Neuronal stem cell (in vitro differentiated cells): Measurements from ENCODE around the gene TLNRD1.

Experiments
- DNase-seq: peaks from one replicate; pipeline ENCODE4 v3.0.0-alpha.2; 2013; ENCODE audit warnings: low spot score
- H2AFZ ChIP-seq: one replicate; pipeline ENCODE4 v1.6.1; 2013; ENCODE audit warnings: mild to moderate bottlenecking, low read length, inconsistent platforms
- H2AK5ac ChIP-seq: 2 replicates; pipeline ENCODE4 v1.6.1; 2013; ENCODE audit warnings: low read depth, mild to moderate bottlenecking, inconsistent platforms, low read length, moderate library complexity, mixed read lengths
- H2BK120ac ChIP-seq: 2 replicates; pipeline ENCODE4 v1.6.1; 2013; ENCODE audit warnings: low read depth, mild to moderate bottlenecking, inconsistent platforms, low read length, moderate library complexity, mixed read lengths
- H2BK12ac ChIP-seq: one replicate; pipeline ENCODE4 v1.6.1; 2013; ENCODE audit warnings: low read length, inconsistent platforms
- H2BK15ac ChIP-seq: 2 replicates; pipeline ENCODE4 v1.6.1; 2013; ENCODE audit warnings: mild to moderate bottlenecking, low read length, inconsistent platforms, mixed read lengths
- H2BK5ac ChIP-seq: one replicate; pipeline ENCODE4 v1.6.1; 2013; ENCODE audit warnings: inconsistent platforms, mild to moderate bottlenecking, low read length, moderate library complexity
- H3K14ac ChIP-seq: one replicate; pipeline ENCODE4 v1.6.1; 2013; ENCODE audit warnings: low read length, inconsistent platforms
- H3K18ac ChIP-seq: 2 replicates; pipeline ENCODE4 v1.6.1; 2013; ENCODE audit warnings: low read length, inconsistent platforms
- H3K23ac ChIP-seq: 2 replicates; pipeline ENCODE4 v1.6.1; 2013; ENCODE audit warnings: low read depth, mild to moderate bottlenecking, mixed read lengths, low read length, inconsistent platforms; ENCODE audit not compliant: poor library complexity
- H3K27ac ChIP-seq: replicated peaks from 3 replicates; pipeline ENCODE4 v1.5.1; 2013; ENCODE audit warnings: low read length, inconsistent platforms
- H3K27me3 ChIP-seq, 3 experiments: 2 replicates each; pipeline ENCODE4 v1.6.1; 2013; ENCODE audit warnings: low read length in 3 of 3, mild to moderate bottlenecking in 2 of 3, inconsistent platforms in 1 of 3, low read depth in 1 of 3, mixed read lengths in 1 of 3, moderate library complexity in 1 of 3; ENCODE audit not compliant: control insufficient read depth in 3 of 3, insufficient read depth in 3 of 3
- H3K36me3 ChIP-seq, 2 donors: replicated peaks in 1 of 2; 2 replicates each; pipeline ENCODE4 v1.6.1; 2013; ENCODE audit warnings: low read length in 2 of 2; ENCODE audit not compliant: control insufficient read depth in 2 of 2, insufficient read depth in 2 of 2
- H3K4ac ChIP-seq: 2 replicates; pipeline ENCODE4 v1.6.1; 2013; ENCODE audit warnings: inconsistent platforms, mild to moderate bottlenecking, low read length, moderate library complexity
- H3K4me1 ChIP-seq, 2 donors: 1 replicate in 1 of 2; 2 replicates in 1 of 2; pipeline ENCODE4 v1.6.1; 2013; ENCODE audit warnings: low read length in 2 of 2, low read depth in 1 of 2; ENCODE audit not compliant: control insufficient read depth in 2 of 2, insufficient read depth in 1 of 2
- H3K4me2 ChIP-seq: one replicate; pipeline ENCODE4 v1.6.1; 2013; ENCODE audit warnings: mild to moderate bottlenecking, low read length, inconsistent platforms; ENCODE audit not compliant: insufficient read depth, poor library complexity, severe bottlenecking
- H3K4me3 ChIP-seq, 2 donors: 2 replicates each; pipeline ENCODE4 v1.5.1; 2013; ENCODE audit warnings: low read length in 2 of 2, mild to moderate bottlenecking in 2 of 2, inconsistent platforms in 1 of 2, moderate library complexity in 1 of 2
- H3K79me1 ChIP-seq: one replicate; pipeline ENCODE4 v1.6.1; 2013; ENCODE audit warnings: low read depth, mild to moderate bottlenecking, inconsistent platforms, low read length, moderate library complexity
- H3K9ac ChIP-seq: one replicate; pipeline ENCODE4 v1.6.1; 2013; ENCODE audit warnings: mild to moderate bottlenecking, low read depth, low read length, inconsistent platforms; ENCODE audit not compliant: poor library complexity
- H3K9me3 ChIP-seq, 2 donors: replicated peaks in 1 of 2; 2 replicates each; pipeline versions ENCODE3 to v1.6.1; 2013; ENCODE audit warnings: low read length in 2 of 2, mild to moderate bottlenecking in 2 of 2, inconsistent platforms in 1 of 2, low read depth in 1 of 2, mixed read lengths in 1 of 2, moderate library complexity in 1 of 2; ENCODE audit not compliant: control insufficient read depth in 2 of 2, insufficient read depth in 1 of 2
- H4K8ac ChIP-seq: one replicate; pipeline ENCODE4 v1.6.1; 2013; ENCODE audit warnings: low read depth, mild to moderate bottlenecking, inconsistent platforms, low read length, moderate library complexity
- H4K91ac ChIP-seq: one replicate; pipeline ENCODE4 v1.6.1; 2013; ENCODE audit warnings: low read length, low read depth, mild to moderate bottlenecking, inconsistent platforms; ENCODE audit not compliant: poor library complexity
- WGBS, 2 donors: extraction: QIAGEN DNeasy Blood & Tissue Kit; methylation state at CpG; one replicate each; pipeline ENCODE4 v1.1.7; 2013; ENCODE audit warnings: missing lambda C conversion rate in 2 of 2, mixed read lengths in 1 of 2; ENCODE audit not compliant: insufficient read length in 2 of 2, insufficient replicate concordance in 1 of 2; ENCODE audit errors: extremely low coverage in 2 of 2; 5-methylcytosine and 5-hydroxymethylcytosine counted together

The TLNRD1 gene

GRCh38 chr15:81015621-81016488 is 15.1 kb downstream of the TLNRD1 start:
- DNase-seq, result no peak
- Histone ChIP-seq H2BK120ac (no peak overlapping the region), H3K4me3 (no peak overlapping the region), H2BK5ac (no peak overlapping the region), H3K79me1 (no peaks in the 10 kb centered on the region), H2AK5ac (no peak overlapping the region), H2BK15ac (no peak overlapping the region), H3K36me3 (no peaks in the 10 kb centered on the region), H3K4me2 (no peak overlapping the region), H3K4me1 (peaks cover 3 to 9% of the 10 kb centered on the region in 2 donors), H3K27me3 (no peaks in the 10 kb centered on the region), H3K4ac (no peak overlapping the region), H3K27ac (peak overlapping the region; percentile 4), H3K23ac (no peak overlapping the region), H3K14ac (no peak overlapping the region), H3K9me3 (no peaks in the 10 kb centered on the region), H2BK12ac (no peak overlapping the region), H2AFZ (no peak overlapping the region), H4K8ac (no peak overlapping the region), H3K9ac (no peak overlapping the region), H3K18ac (no peak overlapping the region), H4K91ac (no peak overlapping the region)
- WGBS, 2 donors, result no CpG with 5 or more reads among the region's 8 CpGs

- H3K4me3 ChIP-seq, result no peak overlapping the region
- WGBS, 2 donors, result no CpG with 5 or more reads among the region's 1 CpG
Measured at GRCh38 chr15:81016489-81017068, 15.9 kb downstream of the TLNRD1 start.

GRCh38 chr15:81018197-81018596 is 17.5 kb downstream of the TLNRD1 start:
- H2AFZ ChIP-seq, result no peak overlapping the region
- H3K27ac ChIP-seq, result no peak overlapping the region
- no peaks in the 10 kb centered on the region for H3K27me3 ChIP-seq
- H2BK5ac ChIP-seq, result no peak overlapping the region
- H2BK15ac ChIP-seq, result no peak overlapping the region
- no peaks in the 10 kb centered on the region for H3K36me3 ChIP-seq
- H3K9ac ChIP-seq, result no peak overlapping the region
- no peaks in the 10 kb centered on the region for H3K79me1 ChIP-seq
- H3K23ac ChIP-seq, result no peak overlapping the region
- H3K9me3 ChIP-seq, result no peaks in the 10 kb centered on the region
- no peak overlapping the region for H2BK120ac ChIP-seq
- no peak overlapping the region for H3K4me3 ChIP-seq
- H3K4me1 ChIP-seq, result peaks cover 3 to 9% of the 10 kb centered on the region in 2 donors
- no peak overlapping the region for H2BK12ac ChIP-seq
- DNase-seq, result no peak
- H4K91ac ChIP-seq, result no peak overlapping the region
- H2AK5ac ChIP-seq, result no peak overlapping the region
- H3K14ac ChIP-seq, result no peak overlapping the region
- no peak overlapping the region for H3K4ac ChIP-seq
- H3K18ac ChIP-seq, result no peak overlapping the region
- no peak overlapping the region for H4K8ac ChIP-seq
- WGBS, 2 donors, result no CpG with 5 or more reads among the region's 2 CpGs
- no peak overlapping the region for H3K4me2 ChIP-seq

More at GRCh38 chr15:81016489-81017068, 15.9 kb downstream of the TLNRD1 start:
- Histone ChIP-seq H4K91ac (no peak overlapping the region), H2BK120ac (no peak overlapping the region), H3K27ac (no peak overlapping the region), H3K9ac (no peak overlapping the region), H3K23ac (no peak overlapping the region), H2BK12ac (no peak overlapping the region), H2AFZ (no peak overlapping the region), H4K8ac (no peak overlapping the region), H3K4me1 (peaks cover 3 to 9% of the 10 kb centered on the region in 2 donors), H3K9me3 (no peaks in the 10 kb centered on the region), H2AK5ac (no peak overlapping the region), H3K18ac (no peak overlapping the region), H3K4me2 (no peak overlapping the region), H3K27me3 (no peaks in the 10 kb centered on the region), H2BK5ac (no peak overlapping the region), H3K4ac (no peak overlapping the region), H3K79me1 (no peaks in the 10 kb centered on the region), H2BK15ac (no peak overlapping the region), H3K14ac (no peak overlapping the region), H3K36me3 (no peaks in the 10 kb centered on the region)
- no peak for DNase-seq

- no peak overlapping the region for H3K27ac ChIP-seq
- H3K23ac ChIP-seq, result no peak overlapping the region
- no peak overlapping the region for H2BK120ac ChIP-seq
- H3K9me3 ChIP-seq, result no peaks in the 10 kb centered on the region
- no peak overlapping the region for H2BK5ac ChIP-seq
- H3K4me1 ChIP-seq, result peaks cover 8 to 11% of the 10 kb centered on the region in 2 donors
- H2BK12ac ChIP-seq, result no peak overlapping the region
- no peak overlapping the region for H3K4me2 ChIP-seq
- WGBS, 2 donors, result no CpG with 5 or more reads among the region's 7 CpGs
- no peak overlapping the region for H2AK5ac ChIP-seq
- no peak overlapping the region for H3K4ac ChIP-seq
- no peak for DNase-seq
- H3K79me1 ChIP-seq, result no peaks in the 10 kb centered on the region
- no peak overlapping the region for H4K8ac ChIP-seq
- H2AFZ ChIP-seq, result no peak overlapping the region
- H3K4me3 ChIP-seq, result no peak overlapping the region
- no peak overlapping the region for H4K91ac ChIP-seq
- no peaks in the 10 kb centered on the region for H3K27me3 ChIP-seq
- H3K14ac ChIP-seq, result no peak overlapping the region
- no peaks in the 10 kb centered on the region for H3K36me3 ChIP-seq
- no peak overlapping the region for H3K9ac ChIP-seq
- no peak overlapping the region for H2BK15ac ChIP-seq
- H3K18ac ChIP-seq, result no peak overlapping the region
Measured at GRCh38 chr15:81021321-81021720, 20.6 kb downstream of the TLNRD1 start.
